Left lung (tissue), 10 donors: ENCODE data around the gene PMM2. TPM values are rescaled to one million over a fixed set of nuclear protein-coding genes. Genes with fewer than 3 reads are reported as not detected.
"Not testable (repeated sequence)": the region's sequence is repeated elsewhere in the genome, so short reads cannot be mapped to it uniquely, and the experiment has no call there.

Source experiments
- ATAC-seq: fragments of 200-7000 bp; cut with Tn5 transposase; one replicate; pipeline ENCODE4 v1.9.1; 2020; ENCODE audit warnings: moderate library complexity
- DNase-seq, 4 donors: peaks; one replicate each; pipeline ENCODE4 v3.0.0-alpha.2; 2013 to 2020
- H3K27ac ChIP-seq, 2 donors: fragments of 200-600 bp; sonication (generic) in 1 of 2; one replicate each; pipeline versions ENCODE4 v1.5.0 to v1.8.0; 2020 to 2021
- H3K27me3 ChIP-seq, 2 donors: fragments of 200-600 bp; sonication (generic) in 1 of 2; one replicate each; pipeline versions ENCODE4 v1.5.0 to v1.8.0; 2020 to 2021
- H3K36me3 ChIP-seq, 2 donors: fragments of 200-600 bp; sonication (generic) in 1 of 2; one replicate each; pipeline versions ENCODE4 v1.5.0 to v1.8.0; 2020 to 2021
- H3K4me1 ChIP-seq, 2 donors: fragments of 200-600 bp; one replicate each; pipeline ENCODE4 v1.8.0; 2021
- H3K4me3 ChIP-seq, 2 donors: fragments of 200-600 bp; sonication (generic) in 1 of 2; one replicate each; pipeline versions ENCODE4 v1.5.0 to v1.8.0; 2020 to 2021; ENCODE audit warnings: mild to moderate bottlenecking in 1 of 2
- H3K9me3 ChIP-seq, 2 donors: fragments of 200-600 bp; sonication (generic) in 1 of 2; one replicate each; pipeline versions ENCODE4 v1.5.0 to v1.8.0; 2020 to 2021
- CTCF ChIP-seq, 2 donors: fragments of 200-600 bp; sonication (generic) in 1 of 2; IDR thresholded peaks; one replicate each; pipeline versions ENCODE4 v1.5.0 to v1.8.0; 2021; ENCODE audit warnings: antibody characterized with exemption in 2 of 2
- intact Hi-C, 2 donors: fragments of 100-400 bp; cut with DNase I; formaldehyde crosslinking; loops; one replicate each; pipeline versions ENCODE4 v1.11.2 to v1.14.2; 2022
- polyA plus RNA-seq, 6 donors: library from polyadenylated mRNA; unstranded; fragments of 120-200 nt; gene quantifications; one replicate each; pipeline ENCODE4 v1.2.1, GENCODE V29; 2013; ENCODE audit not compliant: insufficient read length in 6 of 6
- total RNA-seq, 2 donors: library from RNA; stranded (reverse); fragmentation: NEBNext Ultra II Directional; extraction: Animal tissue kit (Norgen Biotek cat#: 25700); gene quantifications; one replicate each; pipeline ENCODE4 v1.2.1, GENCODE V29; 2021
- donor health status: DM: no; HTN: yes; CAD: no.
- donor health status: DM: no; HTN: no; CAD: no.

PMM2 gene
- total and polyA plus RNA-seq, 8 donors = 19.2 to 38.2 (median 22.9) TPM

GRCh38 chr16:8843296-8843695 is 45.7 kb downstream of the PMM2 start:
- peaks cover 0 to 23% of the 10 kb centered on the region in 2 donors for H3K36me3 ChIP-seq
- ATAC-seq, H3K9me3 ChIP-seq, intact Hi-C loops, H3K4me3 ChIP-seq, H3K27me3 ChIP-seq, H3K27ac ChIP-seq, H3K4me1 ChIP-seq, DNase-seq: not testable (repeated sequence)

GRCh38 chr16:8845699-8846298 is 48.2 kb downstream of the PMM2 start:
- TF ChIP-seq CTCF (IDR thresholded peaks at IDR 0.05) = no peak
- no peak for DNase-seq
- Histone ChIP-seq H3K9me3 (no peaks in the 10 kb centered on the region), H3K4me1 (peaks cover 0 to 22% of the 10 kb centered on the region in 2 donors), H3K36me3 (peaks cover 0 to 49% of the 10 kb centered on the region in 2 donors), H3K27ac (no peak overlapping the region), H3K4me3 (no peak overlapping the region), H3K27me3 (no peaks in the 10 kb centered on the region)
- intact Hi-C loops = no loop called here
- no peak for ATAC-seq

GRCh38 chr16:8846401-8846932 is 48.8 kb downstream of the PMM2 start:
- H3K27ac ChIP-seq = no peak overlapping the region
- no peak for DNase-seq
- no peak for TF ChIP-seq CTCF (IDR thresholded peaks at IDR 0.05)
- intact Hi-C loops = no loop called here
- no peaks in the 10 kb centered on the region for H3K9me3 ChIP-seq
- H3K4me3 ChIP-seq = no peak overlapping the region
- H3K36me3 ChIP-seq = peaks cover 0 to 55% of the 10 kb centered on the region in 2 donors
- no peaks in the 10 kb centered on the region for H3K27me3 ChIP-seq
- no peak for ATAC-seq
- peaks cover 0 to 28% of the 10 kb centered on the region in 2 donors for H3K4me1 ChIP-seq

- ATAC-seq (no peak), DNase-seq (no peak)
- no peak overlapping the region for H3K4me3 ChIP-seq
- H3K27me3 ChIP-seq = no peaks in the 10 kb centered on the region
- no peaks in the 10 kb centered on the region for H3K9me3 ChIP-seq
- H3K27ac ChIP-seq = no peak overlapping the region
- peaks cover 0 to 61% of the 10 kb centered on the region in 2 donors for H3K36me3 ChIP-seq
- peaks cover 0 to 32% of the 10 kb centered on the region in 2 donors for H3K4me1 ChIP-seq
- intact Hi-C loops = no loop called here
- TF ChIP-seq CTCF (IDR thresholded peaks at IDR 0.05) = no peak
Measured at GRCh38 chr16:8847145-8847544, 49.5 kb downstream of the PMM2 start.

GRCh38 chr16:8847623-8848022 is 50.0 kb downstream of the PMM2 start:
- no peak for DNase-seq
- H3K36me3 ChIP-seq = peaks cover 0 to 66% of the 10 kb centered on the region in 2 donors
- intact Hi-C loops = no loop called here
- TF ChIP-seq CTCF (IDR thresholded peaks at IDR 0.05) = no peak
- peaks cover 0 to 28% of the 10 kb centered on the region in 2 donors for H3K4me1 ChIP-seq
- H3K4me3 ChIP-seq = no peak overlapping the region
- H3K27ac ChIP-seq = no peak overlapping the region
- no peaks in the 10 kb centered on the region for H3K9me3 ChIP-seq
- no peak for ATAC-seq
- no peaks in the 10 kb centered on the region for H3K27me3 ChIP-seq
